GM19467 (cell line): ENCODE measurements around the gene SERINC2.
"Not testable (repeated sequence)": the region's sequence is repeated elsewhere in the genome, so short reads cannot be mapped to it uniquely, and the experiment has no call there.

Experiments
- ATAC-seq: cut with Tn5 transposase; IDR thresholded peaks from one replicate; pipeline ENCODE4 v1.9.1; 2021; ENCODE audit warnings: mild to moderate bottlenecking, moderate library complexity; ENCODE audit not compliant: unreplicated experiment

The SERINC2 gene

DNA sequence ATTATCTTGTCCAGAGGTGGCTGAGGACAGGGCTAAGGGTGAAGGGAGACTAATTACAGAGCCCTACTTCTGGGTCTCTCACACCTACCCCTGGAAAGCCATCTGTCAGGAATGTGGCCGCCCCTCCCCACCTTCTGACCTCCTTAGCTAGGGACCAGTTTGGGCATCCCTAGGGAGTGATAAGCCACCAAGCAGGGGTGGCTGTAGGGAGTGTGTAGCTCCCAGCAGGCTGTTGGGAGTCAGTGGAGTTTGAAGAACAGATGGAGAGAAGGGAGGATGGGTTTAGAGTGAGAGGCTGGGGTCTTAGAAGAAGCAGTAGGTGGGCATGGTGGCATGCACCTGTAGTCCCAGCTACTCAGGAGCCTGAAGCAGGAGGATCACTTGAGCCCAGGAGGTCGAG is 808 bp upstream of the SERINC2 start:
- ATAC-seq: no peak

DNA sequence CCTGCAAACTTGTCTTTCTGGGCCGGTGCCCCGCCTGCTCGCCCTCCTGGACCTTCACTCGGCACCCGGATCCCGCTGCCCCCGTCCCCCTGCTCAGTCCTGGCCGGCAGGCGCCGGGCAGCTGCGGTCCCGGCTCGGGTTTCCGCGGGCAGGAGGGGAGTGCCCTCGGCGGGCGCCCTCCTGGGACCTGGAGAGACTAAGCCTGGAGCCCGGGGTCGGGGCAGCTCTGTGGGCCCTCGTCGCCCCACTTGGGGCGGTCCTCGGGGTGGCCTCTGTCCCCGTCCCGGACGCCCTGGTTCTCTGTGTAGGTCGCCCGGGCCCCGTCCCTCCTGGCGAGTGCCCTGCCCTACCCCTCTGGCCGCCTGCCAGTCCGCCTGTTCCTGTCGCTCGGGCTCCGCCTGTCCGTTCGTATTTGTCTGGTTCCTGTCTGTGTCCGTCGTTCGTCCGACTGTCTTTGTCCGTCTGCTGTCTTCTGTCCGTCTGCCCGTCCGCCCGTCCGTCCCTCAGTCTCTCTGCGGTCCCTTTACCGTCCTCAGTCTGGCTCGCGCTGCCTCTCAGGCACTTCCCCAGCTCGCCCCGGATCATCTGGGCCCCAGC is 490 bp downstream of the SERINC2 start:
- no peak for ATAC-seq

DNA sequence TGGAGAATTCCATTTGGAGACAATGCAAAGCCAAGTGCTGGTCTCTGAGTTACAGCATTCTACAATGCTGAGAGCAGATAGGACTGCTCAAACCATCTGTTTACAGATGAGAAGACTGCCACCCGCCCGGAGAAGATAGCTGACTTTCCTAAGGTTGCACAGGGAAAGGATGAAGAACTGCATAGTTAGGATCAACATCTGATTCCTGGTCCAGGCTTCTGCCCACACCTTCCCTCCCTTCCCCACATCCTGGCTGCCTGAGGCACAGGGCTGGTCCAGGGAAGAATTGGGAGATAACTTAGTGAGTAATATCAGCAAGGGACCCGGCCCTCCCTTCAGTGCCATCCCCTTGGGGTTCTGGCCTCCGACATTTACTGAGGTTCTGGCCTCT is 2.0 kb downstream of the SERINC2 start:
- ATAC-seq: no peak

DNA sequence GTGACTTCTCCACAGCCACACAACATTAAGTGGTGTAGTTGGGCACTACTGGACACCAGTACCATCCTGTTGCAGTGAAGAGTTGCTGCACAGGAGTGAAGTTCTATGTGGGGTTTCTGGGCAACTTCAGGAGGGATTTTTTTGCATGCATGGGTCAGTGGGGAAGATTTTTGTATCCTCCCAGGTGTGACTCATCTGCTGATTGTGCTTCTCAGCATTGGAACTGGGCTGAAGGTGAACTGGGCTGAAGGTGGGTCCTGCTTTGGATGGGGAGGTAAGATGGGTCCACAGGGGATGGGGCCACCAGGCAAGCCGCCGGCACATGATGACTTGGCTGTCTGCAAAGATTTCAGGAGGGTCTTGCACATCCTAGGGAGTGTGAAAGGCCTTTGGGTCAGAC is 2.6 kb downstream of the SERINC2 start:
- ATAC-seq: no peak

DNA sequence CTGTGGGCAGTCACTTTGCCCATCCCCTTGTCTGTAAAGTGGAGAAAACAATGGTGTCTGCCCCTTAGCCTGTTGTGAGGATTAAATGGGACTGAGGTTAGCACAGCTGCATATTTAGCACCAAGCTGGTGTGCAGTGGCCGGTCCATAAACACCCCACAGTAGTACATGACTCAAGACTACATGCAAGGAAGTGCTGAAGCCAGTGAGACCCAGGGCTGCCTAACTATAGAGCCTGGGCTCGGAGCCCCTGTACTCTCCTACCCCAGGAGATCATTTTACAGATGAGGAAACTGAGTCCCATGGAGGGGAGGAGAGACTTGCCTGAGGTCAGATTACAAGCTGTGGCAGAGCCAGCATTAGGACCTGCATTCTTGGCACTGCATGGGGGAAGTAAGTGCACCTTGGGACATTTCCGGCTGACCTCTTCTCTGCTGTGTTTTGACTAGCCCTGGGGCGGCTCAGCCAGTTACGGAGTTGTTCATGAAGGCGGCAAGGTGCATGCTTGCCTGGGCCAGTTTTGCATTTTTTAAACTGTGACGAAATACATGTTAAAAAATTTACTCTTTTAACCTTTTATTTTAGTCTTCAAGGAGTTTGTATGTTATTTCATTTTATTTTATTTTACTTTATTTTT is 3.2 kb downstream of the SERINC2 start:
- no peak for ATAC-seq

DNA sequence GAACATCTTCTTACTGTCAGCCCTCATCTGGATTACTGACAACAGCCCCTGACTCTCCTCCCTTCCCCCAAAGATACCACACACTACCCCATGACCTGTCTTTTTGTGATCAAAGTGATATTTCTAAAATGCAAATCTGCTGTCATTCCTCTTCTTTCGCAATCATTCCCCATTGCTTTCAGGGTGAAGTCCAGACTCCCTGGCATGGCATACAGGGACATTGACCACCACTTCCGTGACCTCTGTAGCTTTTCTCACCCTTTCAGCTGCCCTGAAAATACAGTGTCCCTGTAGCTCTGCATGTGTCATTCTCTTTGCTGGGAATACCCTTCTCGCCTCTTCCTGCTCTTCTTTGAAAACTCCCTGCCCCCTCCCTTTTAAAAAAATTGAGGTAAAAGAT is 4.1 kb downstream of the SERINC2 start:
- ATAC-seq: no peak

DNA sequence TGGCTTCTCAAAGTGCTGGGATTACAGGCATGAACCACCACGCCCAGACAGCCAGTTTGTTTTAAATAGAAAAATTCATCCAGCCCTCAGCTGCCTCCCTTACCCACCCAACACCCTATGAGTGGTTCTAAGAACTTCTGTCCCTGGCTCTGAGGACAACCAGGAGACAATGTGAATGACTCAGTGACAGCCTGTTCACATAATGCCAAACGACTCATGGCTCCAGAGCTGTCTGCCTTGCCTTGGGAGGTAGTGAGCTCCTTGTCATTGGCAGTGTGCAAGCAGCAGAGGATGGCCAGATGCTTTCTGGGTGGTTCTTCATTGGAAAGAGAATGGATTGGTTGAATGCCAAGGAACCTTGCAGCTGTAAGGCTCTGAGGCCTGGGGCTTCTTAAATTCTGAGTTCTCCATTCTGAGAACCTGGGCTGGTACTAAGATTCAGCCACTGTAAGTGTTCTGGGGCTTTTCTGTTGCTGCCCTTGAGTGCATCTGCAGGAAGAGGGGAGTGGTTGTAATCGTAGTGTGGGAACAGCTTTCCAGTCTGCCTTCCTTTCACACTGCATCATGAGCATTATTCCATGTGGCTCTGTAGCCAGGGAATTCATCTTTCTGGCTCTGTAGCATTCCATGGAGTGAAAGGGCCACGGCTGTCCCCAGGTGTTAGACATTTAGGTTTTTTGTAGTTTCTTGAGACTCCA is 5.8 kb downstream of the SERINC2 start:
- ATAC-seq: no peak

DNA sequence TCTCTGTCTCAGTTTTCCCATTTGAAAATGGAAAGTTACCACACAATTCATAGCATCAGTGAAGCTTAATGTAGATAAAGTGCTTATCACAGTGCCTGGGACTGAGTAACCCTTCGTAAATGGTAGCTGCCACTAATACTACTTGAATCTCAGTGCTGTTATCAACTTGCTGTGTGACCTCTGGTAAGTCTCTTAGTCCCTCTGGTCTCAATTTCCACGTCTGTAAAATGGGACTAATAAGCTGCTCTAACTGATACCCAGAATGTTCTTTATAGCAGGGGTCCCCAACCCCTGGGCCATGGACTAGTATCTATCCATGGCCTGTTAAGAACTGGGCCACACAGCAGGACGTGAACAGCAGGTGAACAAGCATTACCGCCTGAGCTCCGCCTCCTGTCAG is 7.7 kb downstream of the SERINC2 start:
- ATAC-seq: no peak

DNA sequence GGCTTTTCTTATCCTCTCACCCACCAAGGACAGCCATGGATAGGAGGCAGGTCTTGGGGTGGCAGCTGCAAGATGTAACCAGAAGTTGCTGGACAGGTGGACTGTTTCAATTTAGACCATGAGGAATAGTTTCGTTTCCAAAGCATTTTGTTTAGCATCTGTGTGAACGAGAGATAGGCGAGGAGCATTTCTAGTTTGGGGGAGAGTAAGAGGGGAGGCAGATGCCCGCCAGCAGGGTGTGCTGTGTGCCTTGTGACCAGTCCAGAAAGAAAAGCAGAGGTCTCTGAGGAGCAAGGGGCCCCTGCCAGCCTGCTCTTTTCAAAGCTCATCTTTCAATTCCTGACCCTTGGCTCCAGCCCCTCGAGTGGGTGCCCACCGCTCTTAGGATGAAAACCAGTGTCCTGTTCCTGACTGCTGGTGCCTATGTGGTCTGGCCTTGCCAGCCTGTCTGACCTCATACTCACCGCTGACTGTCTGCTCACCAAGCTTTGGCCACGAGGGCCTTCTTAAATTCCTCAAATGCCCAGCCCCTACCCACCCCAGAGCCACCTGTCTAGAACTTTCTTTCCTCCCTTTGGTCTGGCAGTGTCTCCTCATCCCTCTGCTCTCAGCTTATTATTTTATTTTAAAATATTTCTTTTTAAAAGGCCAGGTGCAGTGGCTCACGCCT is 8.5 kb downstream of the SERINC2 start:
- ATAC-seq: no peak

DNA sequence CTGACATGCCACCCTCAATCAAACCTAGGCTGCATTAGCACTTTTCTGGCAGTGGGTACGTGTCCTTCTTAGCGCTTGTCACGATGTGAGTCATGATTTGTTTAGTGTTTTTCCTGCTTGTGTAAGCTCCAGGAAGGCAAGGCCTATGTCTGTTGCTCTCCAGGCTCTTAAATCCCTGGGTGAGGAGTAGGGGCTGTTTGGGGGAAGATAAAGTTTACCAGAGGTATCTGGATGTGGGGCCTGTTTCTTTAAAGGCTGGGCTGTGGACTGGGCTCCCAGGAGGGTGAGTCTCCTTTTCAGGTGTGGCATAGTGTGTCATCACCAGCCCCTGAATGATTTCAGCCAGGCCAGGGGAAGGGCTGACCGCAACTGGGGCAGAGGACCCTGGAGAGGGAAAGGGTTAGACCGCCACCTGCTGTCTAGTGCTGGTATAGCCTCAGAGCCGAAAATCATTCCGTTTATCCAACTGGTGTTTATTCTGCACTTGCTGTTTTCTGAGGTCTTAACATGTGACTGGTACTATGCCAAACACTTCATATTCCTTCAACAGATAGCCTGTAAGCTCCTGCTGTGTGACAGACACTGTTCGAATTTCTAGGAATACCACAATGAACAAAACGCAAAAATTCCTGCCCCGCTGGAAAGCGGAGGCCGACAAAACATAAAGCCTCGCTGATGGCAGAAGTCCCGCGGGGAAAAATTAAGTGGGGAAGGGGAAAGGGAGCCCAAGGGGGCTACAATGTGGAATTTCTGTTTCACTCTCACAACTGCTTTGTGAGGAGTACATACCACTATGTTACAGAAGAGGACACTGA is 9.7 kb downstream of the SERINC2 start:
- ATAC-seq: no peak

DNA sequence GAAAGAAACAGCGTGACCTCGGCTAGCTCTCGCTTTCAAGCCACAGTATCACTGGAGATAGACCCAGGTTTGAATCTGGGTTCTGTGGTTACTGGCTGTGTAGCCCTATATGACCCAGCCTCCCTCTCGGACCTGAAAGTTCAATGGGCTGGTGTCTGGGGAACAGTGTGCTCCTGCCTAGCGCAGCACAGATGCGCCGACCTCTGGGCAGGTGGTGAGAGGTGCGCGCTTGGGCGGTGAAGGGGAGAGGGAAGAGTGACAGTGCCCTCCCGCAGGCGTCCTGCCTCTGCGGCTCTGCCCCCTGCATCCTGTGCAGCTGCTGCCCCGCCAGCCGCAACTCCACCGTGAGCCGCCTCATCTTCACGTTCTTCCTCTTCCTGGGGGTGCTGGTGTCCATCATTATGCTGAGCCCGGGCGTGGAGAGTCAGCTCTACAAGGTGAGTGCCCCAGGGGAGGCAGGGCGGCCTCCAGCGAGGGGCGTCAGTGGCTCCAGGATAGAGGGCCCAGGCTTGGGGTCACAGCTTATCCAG is 10.5 kb downstream of the SERINC2 start:
- ATAC-seq: peak; percentile 78

DNA sequence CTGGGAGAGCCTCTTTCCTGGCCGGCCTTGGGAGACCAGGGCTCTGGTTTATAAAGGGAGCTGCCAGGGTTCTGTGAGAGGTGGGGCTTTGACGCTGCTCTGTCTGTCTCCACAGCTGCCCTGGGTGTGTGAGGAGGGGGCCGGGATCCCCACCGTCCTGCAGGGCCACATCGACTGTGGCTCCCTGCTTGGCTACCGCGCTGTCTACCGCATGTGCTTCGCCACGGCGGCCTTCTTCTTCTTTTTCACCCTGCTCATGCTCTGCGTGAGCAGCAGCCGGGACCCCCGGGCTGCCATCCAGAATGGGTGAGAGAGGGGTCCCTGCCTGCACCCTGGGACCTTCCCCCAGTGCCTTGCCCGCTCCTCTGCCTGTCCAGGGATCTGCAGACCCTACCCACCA is 11.6 kb downstream of the SERINC2 start:
- ATAC-seq: no peak

DNA sequence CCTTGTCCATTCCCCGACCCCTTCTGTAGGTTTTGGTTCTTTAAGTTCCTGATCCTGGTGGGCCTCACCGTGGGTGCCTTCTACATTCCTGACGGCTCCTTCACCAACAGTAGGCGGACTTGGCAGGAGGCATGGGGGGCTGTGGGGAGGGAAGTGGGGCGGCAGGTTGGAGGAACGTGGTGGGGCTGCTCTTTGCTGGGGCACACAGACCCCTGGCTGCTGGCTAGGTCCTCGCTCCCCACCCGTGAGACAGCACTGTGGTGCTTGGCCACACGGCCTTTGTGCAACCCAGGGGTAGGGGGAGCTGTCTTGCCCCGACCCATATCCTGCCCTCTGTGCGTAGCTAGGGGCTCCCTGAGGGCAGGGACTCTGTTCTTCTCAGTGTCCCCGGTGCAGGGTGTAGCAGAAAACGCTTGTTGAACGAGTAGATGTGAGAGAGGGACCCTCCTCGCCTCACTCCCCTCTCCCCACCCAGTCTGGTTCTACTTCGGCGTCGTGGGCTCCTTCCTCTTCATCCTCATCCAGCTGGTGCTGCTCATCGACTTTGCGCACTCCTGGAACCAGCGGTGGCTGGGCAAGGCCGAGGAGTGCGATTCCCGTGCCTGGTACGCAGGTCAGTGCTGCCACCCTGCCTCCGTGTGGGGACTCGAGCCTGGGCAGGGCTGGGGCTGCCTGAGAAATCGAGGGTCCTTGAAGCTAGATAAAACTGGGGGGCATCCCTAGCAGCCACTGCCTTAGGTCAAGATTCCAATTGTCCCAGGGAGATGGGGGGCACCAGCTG is 12.5 kb downstream of the SERINC2 start:
- no peak for ATAC-seq

DNA sequence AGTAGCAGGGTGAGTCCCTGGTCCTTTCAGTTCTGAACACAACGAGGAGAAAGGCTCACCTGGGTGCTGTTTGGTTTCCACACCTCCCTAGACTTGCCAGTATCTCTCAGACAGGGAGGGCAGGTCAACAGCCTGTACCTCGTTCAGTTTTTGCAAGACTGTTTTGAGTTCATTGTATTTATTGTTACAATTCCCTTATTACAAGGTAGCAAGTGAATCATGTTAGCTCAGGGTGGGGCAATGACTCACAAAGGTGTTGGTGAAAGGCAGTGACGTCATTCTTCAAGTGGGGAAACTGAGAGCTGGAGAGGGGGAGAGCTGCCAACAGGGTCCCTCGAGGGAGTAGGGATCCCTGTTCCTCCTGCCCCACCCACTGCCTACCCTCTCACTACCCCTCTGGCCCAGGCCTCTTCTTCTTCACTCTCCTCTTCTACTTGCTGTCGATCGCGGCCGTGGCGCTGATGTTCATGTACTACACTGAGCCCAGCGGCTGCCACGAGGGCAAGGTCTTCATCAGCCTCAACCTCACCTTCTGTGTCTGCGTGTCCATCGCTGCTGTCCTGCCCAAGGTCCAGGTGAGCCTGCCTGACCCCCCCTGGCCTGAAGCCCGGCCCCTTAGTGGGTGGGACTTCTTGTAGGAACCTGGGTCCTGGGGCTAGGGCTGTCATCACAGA is 13.4 kb downstream of the SERINC2 start:
- no peak for ATAC-seq

DNA sequence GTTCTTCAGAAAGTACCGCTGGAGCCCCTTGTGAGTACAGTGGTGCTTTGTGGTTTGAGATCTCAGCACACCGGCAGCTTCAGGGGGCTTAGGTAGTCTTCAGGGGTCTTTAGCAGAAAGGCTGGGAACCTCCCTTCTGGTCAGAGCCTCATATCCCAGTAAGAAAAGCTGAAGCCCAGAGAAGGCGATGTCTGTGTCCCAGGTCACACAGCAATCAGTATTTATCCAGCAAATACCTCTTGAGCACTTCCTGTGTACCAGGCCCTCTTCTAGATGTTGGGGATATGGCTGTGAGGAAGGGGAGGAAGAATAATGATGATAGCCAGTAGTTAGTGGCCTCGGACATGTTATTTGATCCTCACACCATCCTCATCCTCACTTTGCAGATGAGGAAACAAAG is 14.3 kb downstream of the SERINC2 start:
- ATAC-seq: no peak

DNA sequence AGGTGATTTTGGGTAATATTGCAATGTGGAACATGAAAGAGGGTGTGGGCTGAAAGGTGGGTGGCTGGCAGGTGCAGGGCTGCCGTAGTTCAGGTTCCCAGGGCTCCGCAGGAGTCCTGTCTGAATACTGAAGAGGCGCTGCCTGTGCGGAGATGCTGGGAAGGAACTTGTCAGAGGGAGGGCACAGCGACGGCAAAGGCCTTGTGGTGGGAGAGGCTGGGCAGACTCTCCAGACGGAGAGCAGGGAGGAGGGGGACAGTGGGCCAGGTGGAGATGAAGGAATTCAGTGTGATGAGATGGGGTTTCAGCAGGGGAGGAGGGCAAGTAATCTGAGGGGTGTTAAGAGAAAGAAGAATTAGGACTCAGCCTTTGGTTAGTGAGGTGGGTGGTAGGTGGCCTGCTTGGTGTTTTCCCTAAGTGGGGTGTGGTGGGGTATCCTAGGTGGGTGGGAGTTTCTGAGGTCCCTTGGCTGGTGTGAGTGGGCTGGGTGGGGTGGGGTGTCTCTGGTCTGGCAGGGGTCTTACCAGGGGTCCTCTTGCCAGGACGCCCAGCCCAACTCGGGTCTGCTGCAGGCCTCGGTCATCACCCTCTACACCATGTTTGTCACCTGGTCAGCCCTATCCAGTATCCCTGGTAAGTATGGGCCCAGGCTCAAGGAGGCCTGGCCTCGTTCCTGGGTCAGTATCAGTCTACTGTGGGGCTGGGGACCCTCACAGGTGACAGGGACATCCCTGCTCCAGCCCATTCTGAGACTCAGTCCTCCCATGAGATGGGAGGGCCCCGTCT is 15.6 kb downstream of the SERINC2 start:
- no peak for ATAC-seq

DNA sequence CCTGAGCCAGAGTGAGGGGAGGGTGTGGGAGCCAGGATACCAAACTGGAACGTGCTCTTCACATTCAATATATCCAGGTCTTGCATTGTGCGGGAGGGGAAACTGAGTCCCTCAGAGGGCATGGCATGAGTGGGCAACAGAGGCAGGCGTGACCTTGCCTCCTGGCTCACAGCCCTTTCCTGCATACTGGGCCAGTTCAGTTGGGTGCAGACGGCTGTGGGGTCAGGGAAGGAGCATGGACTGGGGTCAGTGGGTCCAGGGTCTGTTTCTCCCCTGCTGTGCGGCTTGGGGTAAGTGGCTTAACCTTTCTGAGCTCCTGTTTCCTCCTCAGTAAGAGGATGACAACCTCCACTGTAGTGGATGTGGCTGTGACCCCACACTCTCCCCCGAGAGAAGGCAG is 16.6 kb downstream of the SERINC2 start:
- ATAC-seq: no peak

DNA sequence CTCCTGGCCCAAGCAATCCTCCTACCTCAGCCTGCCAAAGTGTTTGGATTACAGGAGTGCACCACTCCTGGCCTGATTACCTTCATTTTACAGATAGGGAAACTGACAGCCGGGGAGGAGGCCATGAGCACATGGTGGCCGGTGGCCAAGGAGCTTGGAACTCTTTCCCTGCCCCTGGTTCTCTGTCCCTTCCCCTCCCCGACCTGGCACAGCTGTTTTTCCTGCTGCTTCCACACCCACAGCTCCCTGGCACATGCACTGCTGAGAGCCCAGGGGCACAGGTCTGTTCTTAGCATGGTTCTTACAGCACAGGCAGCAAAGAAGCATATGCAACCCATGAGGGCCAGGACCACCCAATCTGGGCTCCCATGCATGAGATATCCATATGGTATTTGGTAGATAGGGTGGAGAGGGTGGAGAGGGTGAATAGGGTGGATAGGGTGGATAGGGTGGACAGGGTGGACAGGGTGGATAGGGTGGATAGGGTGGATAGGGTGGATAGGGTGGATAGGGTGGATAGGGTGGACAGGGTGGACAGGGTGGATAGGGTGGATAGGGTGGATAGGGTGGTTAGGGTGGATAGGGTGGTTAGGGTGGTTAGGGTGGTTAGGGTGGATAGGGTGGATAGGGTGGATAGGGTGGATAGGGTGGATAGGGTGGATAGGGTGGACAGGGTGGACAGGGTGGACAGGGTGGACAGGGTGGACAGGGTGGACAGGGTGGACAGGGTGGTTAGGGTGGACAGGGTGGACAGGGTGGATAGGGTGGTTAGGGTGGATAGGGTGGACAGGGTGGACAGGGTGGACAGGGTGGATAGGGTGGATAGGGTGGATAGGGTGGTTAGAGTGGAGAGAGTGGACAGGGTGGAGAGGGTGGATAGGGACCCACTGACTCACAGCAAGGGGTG is 18.6 kb downstream of the SERINC2 start:
- not testable (repeated sequence) for ATAC-seq
